Raji (cell line): ENCODE results near the gene MECP2.

Source experiments
- POLR2A ChIP-seq: IDR thresholded peaks from 2 replicates; pipeline ENCODE4 v1.6.1; 2011; ENCODE audit warnings: low read depth, low read length, control low read depth; ENCODE audit not compliant: insufficient read depth

MECP2 gene

DNA sequence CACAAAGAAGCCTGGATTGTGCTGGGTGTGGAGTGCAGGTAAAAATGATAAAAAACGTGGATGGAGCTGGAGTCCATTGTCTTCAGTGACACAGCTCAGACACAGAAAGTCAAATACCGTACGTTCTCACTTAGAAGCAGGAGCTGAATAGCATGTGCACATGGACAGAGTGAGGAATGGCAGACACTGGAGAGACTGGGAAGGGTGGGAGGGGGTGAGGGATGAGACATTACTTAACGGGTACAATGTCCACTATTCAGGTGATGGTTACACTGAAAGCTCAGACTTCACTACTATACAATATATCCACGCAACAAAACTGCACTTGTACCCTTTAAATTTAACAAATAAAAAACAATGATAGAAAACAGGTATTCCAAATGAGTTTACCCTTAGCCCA lies 59.8 kb downstream of the MECP2 start:
- no peak for TF ChIP-seq POLR2A

DNA sequence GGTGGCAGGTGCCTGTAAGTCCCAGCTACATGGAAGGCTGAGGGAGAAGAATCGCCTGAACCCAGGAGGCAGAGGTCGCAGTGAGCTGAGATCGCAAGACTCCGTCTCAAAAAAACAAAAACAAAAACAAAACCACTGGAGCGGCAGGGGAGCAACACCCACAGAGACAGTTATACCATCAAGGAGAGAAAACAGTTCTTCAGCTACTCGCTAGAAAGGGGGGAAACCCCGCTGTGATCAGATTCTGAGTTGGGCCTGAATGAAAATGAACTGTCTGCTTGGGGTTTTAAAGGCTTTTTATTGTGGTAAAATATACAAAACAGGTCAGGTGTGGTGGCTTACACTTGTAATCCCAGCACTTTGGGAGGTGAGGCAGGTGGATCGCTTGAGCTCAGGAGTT lies 61.0 kb downstream of the MECP2 start:
- TF ChIP-seq POLR2A, result no peak

DNA sequence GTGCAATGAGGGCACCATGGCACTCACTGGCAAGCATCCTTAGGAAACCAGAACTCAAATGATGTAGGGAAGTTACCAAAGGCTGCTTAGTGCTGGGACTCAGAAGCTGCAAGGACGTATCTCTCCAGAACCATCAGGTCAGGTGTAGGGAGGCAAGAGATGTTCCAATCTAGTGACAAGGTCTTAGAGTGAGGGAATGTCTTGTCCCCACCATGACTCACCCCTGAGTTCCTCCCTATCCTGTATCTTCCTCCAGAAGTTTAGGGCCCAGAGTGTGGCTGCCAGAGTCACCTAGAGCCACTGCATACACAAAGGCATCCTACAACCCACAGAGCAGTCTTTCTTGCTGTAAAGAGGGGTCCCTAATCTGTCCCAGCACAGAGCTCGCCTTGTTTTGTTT lies 63.7 kb downstream of the MECP2 start:
- TF ChIP-seq POLR2A, result no peak

DNA sequence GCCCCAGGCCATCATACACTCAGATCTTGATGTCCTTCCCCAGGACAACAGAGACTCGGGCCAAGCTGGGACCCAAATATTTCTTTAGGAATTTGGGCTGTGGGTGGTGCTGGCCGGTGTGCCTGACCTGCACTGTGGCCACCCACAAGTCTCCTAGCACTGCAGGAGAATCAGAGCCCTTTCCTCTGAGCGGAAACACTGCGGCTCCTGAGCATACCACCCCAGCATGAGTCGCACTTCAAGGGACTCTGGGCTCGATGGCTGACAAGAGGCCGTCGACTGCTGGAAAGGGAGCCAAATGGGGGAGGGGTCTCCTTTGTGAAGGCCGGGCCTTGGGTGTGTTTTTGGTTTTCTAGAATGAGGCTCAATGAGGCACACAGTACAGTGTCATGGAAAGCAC lies 64.9 kb downstream of the MECP2 start:
- no peak for TF ChIP-seq POLR2A

DNA sequence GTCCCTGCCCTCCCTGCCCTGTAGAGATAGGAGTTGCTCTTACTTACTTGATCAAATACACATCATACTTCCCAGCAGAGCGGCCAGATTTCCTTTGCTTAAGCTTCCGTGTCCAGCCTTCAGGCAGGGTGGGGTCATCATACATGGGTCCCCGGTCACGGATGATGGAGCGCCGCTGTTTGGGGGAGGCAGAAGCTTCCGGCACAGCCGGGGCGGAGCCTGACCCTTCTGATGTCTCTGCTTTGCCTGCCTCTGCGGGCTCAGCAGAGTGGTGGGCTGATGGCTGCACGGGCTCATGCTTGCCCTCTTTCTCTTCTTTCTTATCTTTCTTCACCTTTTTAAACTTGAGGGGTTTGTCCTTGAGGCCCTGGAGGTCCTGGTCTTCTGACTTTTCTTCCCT lies 65.4 kb downstream of the MECP2 start:
- TF ChIP-seq POLR2A, result no peak

DNA sequence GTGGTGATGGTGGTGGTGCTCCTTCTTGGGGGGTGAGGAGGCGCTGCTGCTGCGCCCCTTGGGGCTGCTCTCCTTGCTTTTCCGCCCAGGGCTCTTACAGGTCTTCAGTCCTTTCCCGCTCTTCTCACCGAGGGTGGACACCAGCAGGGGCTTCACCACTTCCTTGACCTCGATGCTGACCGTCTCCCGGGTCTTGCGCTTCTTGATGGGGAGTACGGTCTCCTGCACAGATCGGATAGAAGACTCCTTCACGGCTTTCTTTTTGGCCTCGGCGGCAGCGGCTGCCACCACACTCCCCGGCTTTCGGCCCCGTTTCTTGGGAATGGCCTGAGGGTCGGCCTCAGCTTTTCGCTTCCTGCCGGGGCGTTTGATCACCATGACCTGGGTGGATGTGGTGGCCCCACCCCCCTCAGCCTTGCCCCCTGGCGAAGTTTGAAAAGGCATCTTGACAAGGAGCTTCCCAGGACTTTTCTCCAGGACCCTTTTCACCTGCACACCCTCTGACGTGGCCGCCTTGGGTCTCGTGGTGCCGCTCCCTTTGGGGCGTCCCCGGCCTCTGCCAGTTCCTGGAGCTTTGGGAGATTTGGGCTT lies 66.7 kb downstream of the MECP2 start:
- no peak for TF ChIP-seq POLR2A

DNA sequence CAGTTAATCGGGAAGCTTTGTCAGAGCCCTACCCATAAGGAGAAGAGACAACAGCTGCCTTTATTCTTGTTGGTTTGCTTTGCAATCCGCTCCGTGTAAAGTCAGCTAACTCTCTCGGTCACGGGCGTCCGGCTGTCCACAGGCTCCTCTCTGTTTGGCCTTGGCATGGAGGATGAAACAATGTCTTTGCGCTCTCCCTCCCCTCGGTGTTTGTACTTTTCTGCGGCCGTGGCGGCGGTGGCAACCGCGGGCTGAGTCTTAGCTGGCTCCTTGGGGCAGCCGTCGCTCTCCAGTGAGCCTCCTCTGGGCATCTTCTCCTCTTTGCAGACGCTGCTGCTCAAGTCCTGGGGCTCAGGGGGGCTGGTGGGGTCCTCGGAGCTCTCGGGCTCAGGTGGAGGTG lies 67.3 kb downstream of the MECP2 start:
- TF ChIP-seq POLR2A, result no peak

DNA sequence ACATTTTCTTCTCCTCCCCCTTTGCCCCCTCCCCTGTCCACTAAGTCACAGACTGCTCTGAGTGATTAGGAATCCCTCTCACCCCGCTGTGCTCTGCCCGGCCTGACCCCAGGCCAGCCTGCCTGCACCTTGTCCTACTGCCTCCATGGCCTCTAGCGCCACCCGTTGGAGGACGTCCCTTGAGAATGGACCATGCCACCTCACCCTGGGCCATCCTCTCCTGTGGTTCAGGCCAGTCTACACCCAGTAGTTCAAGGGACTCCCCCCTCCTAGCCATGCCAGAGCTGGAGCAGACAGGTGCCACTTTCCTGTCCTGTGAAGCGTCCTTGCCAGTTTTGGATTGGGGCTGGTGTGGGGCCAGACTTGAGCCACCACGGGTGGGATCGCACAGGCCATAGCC lies 68.1 kb downstream of the MECP2 start:
- no peak for TF ChIP-seq POLR2A

DNA sequence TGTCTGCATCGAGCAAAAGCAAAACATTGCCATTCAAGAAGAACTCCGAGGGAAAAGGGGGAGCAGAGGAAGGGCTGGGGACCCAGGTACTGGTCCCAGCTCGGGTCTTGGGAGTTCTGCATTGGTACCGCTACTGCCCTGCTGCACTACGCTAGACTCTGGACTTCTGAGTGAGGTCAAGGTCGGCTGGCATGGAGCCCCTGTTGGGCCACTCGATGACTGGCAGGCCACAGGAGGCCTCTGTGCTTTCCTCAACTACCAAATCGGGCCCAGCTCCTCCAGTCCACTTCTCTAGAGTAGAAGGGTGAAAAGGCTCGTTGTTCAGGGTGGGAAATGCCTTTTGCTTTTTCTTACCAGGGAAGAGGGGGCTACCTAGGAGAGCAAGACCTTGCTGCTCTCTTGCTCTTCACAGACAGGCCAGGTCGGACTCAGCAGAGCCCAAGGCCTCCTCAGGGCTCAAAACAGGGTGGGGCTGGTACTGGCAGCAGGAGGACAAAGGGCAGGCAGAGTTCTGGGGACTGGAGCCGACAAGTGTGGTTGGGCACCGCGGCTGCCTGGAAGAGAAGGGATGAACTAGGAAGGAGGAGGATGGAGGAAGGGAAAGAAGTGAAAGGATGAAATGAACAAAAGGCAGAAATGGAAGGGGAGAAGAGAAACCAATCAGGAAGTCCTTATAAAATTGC lies 68.9 kb downstream of the MECP2 start:
- TF ChIP-seq POLR2A, result no peak

DNA sequence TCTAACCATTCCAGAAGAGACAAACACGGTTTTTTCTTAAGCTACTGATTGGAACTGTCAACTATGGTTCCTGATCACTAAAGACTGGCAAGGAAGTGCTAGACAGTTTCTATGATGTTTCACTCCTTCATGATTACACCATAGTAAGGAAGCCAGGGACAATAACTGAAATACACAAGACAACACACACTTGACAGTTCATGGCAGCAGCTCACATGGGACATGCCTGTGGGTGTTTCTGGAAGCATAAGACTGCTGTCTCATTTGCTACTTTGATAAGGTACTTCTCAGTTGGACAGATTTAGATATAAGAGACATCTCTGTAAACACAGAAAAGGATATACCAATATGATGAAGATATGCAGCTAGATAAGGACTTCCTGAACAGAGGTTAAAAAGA lies 69.5 kb downstream of the MECP2 start:
- TF ChIP-seq POLR2A, result no peak

DNA sequence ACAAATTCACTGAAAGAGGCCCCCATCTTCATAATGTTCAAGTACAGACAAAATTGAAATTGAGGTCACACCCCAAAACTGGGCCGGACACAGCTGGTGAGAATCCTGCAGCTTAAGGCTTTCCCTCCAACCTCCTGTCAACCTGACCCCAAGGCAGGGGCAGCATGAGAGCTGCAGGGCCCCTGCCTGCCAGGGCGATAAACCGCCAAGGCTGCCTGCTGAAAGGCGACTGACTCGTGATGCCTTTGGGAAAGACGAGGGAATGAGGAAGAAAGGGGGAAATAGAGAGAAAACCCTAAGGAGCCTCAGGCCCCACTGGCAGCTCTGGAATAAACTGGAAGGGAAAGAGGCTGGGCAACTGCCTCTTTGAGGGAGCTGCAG lies 70.5 kb downstream of the MECP2 start:
- TF ChIP-seq POLR2A, result no peak

DNA sequence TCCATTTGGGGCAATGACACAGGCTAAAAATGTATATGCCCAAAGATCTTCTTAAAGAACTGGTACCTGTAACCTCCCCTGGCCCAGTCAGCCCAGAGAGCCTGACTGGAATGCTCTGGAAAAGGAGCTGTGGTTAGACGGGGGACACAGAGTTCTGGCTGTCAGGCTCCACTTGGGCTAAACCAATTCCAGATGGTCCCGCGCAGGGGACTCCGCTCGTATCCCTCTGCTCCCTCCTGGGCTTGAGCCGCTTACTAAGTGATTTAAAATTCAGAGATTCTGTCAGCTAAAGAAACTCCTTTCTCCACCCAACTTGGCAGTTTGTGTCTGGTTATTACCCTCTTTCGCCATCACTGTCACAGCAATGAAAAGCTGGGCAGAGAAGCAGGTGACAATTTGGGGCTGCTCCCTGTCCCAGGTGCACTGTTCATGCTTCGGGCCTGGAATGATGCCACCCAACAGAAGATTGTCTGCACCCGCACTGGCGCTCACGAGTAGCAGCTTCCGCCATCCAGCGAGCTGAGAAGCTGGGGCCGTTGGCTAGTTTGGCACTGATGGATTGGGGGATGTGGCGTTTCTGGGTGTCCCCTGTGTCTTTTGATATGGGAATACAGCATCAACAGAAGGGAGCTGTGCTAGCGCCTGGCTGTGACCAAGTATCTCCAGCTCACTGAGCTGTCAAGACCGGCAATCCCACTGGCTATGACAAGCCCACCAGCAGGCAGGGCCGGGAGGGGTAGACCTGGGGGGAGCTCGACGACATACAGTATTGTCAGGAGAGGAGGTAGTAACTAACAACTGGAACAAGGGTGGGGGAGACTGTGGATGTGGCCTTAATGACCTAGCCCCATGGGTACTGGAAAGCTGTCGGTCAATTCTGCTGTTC lies 71.1 kb downstream of the MECP2 start:
- TF ChIP-seq POLR2A, result no peak

DNA sequence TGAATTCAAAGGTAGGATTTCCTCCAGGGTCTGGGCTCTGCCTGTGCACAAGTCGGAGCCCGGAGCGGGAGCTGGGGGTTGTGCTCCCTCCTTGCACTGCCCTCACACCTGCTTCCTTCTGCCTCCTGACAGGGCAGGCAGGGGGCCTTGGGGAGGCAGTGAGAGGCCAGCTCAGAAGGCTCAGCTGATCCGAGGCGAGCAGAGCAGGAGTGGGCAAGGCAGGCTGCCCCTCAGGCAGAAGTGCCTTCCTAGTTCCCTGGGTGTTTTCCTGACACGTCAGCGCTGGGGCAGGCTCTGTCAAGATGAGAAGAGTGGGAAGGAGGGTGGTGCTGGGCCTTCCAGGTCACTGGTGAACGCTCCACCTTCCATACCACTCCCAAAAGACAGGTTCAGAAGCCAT lies 72.3 kb downstream of the MECP2 start:
- TF ChIP-seq POLR2A, result no peak

DNA sequence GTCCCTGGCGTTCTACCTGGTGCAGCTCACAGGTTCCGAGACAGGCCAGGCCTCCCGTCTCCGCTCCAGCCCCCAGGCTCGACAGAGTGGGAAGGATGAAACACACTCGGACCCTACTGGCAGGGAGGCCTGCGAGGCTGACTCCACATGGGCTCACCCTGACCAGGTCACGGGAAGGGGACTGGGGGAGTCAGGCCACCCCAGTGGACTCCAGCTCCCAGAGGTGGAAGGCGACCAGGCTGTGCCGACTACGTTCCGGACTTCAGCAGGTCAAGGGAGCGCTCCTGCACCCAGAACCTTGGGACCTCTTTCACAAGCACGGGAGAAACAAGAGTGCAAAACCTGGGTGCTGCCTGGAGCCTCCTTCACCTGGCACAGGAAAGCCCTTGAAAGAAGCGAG lies 73.2 kb downstream of the MECP2 start:
- TF ChIP-seq POLR2A, result no peak

DNA sequence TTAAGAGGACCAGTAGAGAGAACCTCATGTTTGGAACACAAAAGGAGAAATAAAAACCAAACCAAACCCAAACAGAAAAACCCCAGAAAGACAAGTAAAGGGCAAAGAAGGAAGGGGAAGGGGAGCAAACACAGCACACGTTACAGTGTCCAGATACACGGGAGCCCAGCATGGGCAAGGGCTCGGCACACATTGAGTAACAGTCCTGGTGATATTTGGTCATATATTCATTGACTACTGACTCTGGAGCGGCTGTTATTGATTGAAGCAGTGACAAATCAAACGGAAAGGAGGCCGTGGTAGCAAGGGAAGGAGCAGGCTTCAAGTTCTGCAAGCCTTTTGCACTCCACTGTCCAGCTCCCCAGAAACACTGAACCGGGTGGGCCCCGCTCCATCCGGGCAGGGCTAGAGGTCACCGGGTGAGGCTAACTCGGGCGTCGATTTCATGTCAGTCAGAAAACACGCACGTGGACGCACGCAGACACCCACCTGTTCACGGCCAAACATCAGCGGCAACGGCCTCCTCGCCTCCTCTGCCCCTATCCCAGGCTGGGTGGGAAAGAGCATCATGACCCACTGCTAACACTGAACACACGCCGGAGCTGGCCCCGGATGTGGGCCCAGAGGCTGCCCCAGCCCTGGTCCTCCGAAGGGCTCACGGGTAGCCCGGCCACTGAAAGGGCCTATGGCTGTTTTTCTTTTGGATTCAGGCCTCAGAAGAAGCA lies 74.1 kb downstream of the MECP2 start:
- no peak for TF ChIP-seq POLR2A

DNA sequence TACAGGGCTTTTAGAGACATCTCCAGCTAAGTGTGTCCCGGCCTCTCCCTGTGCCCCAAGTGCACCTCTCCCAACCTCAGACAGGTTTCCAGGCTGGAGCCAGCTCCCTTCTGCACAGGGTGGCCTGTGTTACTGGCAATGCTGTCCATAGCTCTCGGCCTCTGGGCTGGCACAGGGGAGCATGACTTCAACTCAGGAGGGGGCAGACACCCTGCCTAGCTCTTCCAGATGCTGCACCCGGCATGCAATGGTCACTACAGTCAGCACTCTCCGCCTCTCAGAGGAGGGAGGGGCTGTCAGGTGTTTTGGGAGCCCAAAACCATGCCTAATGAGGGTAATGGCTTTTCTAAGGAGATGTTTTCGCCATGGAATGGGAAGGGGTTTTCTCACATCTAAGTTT lies 75.4 kb downstream of the MECP2 start:
- no peak for TF ChIP-seq POLR2A

DNA sequence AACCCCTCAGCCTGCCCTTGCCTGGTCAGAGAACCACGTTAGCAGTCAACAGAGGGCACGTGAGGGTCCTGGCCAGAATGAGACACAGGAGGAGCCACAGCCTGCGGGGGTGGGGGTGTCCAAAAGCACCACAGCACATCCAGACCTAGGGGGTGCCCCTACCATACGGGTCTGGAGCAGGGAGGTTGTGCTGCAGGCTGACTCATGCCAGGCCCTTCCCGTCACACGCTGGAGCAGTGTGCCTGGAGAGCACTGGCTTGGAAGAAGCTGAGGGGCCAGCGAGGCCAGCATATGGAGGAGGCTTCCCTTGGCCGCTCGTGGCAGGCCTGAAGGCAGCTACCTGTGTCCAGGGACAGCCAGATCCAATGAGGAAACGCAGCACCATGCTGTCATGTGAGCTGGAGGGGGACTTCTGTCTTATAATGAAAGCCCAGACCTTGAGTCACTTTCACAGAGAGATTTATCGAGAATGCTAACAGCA lies 76.3 kb downstream of the MECP2 start:
- no peak for TF ChIP-seq POLR2A
